H1 (cell line): ENCODE results near the gene SLC24A1. TPM values are rescaled to one million over a fixed set of nuclear protein-coding genes. Genes with fewer than 3 reads are reported as not detected.

Source experiments
- CTCF ChIA-PET: fragments of 300-600 bp; sonication (Branson Sonifier 250); formaldehyde crosslinking; loops from one replicate; lab custom pipeline; 2021; ENCODE audit not compliant: partially characterized antibody; lab: Charles Lee
- POLR2A ChIA-PET: fragments of 300-600 bp; sonication (Branson Sonifier 250); formaldehyde crosslinking; loops from one replicate; lab custom pipeline; 2021; ENCODE audit warnings: inconsistent platforms; ENCODE audit not compliant: partially characterized antibody; lab: Charles Lee
- DNase-seq, 2 experiments: peaks; one replicate each; pipeline versions ENCODE4 v3.0.0 to v3.0.0-alpha.2; 2010 to 2022; ENCODE audit warnings: low spot score in 2 of 2, low read depth in 1 of 2, mixed read lengths in 1 of 2
- FAIRE-seq: peaks from 2 replicates; lab custom pipeline; 2011; peaks lifted over from hg19 to GRCh38; lab: Jason Lieb, UNC
- H2AFZ ChIP-seq: 2 replicates; pipeline ENCODE4 v1.8.1; 2012; ENCODE audit warnings: low read length, inconsistent platforms
- H2AK5ac ChIP-seq: 2 replicates; pipeline ENCODE4 v1.6.1; 2013; ENCODE audit warnings: low read depth, low read length
- H2BK120ac ChIP-seq: replicated peaks from 2 replicates; pipeline ENCODE3; 2013; ENCODE audit warnings: low read depth, low read length, inconsistent platforms
- H2BK12ac ChIP-seq: 2 replicates; pipeline ENCODE4 v1.6.1; 2013; ENCODE audit warnings: low read depth, low read length
- H2BK15ac ChIP-seq: 2 replicates; pipeline ENCODE4 v1.6.1; 2013; ENCODE audit warnings: low read length
- H2BK20ac ChIP-seq: 2 replicates; pipeline ENCODE4 v1.6.1; 2013; ENCODE audit warnings: low read length
- H2BK5ac ChIP-seq: 2 replicates; pipeline ENCODE4 v1.6.1; 2013; ENCODE audit warnings: low read depth, low read length
- H3K14ac ChIP-seq: 2 replicates; pipeline ENCODE4 v1.6.1; 2013; ENCODE audit warnings: inconsistent platforms; ENCODE audit not compliant: insufficient read length
- H3K18ac ChIP-seq: 2 replicates; pipeline ENCODE4 v1.6.1; 2013; ENCODE audit warnings: low read length; ENCODE audit errors: extremely low read depth
- H3K23ac ChIP-seq: 2 replicates; pipeline ENCODE4 v1.6.1; 2013; ENCODE audit warnings: inconsistent platforms; ENCODE audit not compliant: insufficient read length
- H3K23me2 ChIP-seq: 2 replicates; pipeline ENCODE4 v1.6.1; 2013; ENCODE audit warnings: low read depth, low read length
- H3K27ac ChIP-seq: 2 replicates; pipeline ENCODE4 v1.6.1; 2011; ENCODE audit warnings: low read depth, low read length, inconsistent platforms
- H3K27me3 ChIP-seq, 4 experiments: replicated peaks in 1 of 4; 1 replicate in 1 of 4; 2 replicates in 3 of 4; pipeline versions ENCODE4 v1.6.1 to v1.8.1; 2011 to 2013; ENCODE audit warnings: low read length in 3 of 4, mild to moderate bottlenecking in 3 of 4, inconsistent platforms in 2 of 4, mixed read lengths in 2 of 4, moderate library complexity in 1 of 4; ENCODE audit not compliant: control insufficient read depth in 3 of 4, insufficient read depth in 3 of 4; ENCODE audit errors: extremely low read depth in 1 of 4
- H3K36me3 ChIP-seq, 4 experiments: 2 replicates each; pipeline versions ENCODE4 v1.6.1 to v1.8.1; 2011 to 2013; ENCODE audit warnings: mild to moderate bottlenecking in 4 of 4, low read length in 3 of 4, moderate library complexity in 2 of 4, control low read depth in 1 of 4, inconsistent platforms in 1 of 4; ENCODE audit not compliant: insufficient read depth in 4 of 4, control insufficient read depth in 2 of 4
- H3K4ac ChIP-seq: replicated peaks from 2 replicates; pipeline ENCODE3; 2013; ENCODE audit warnings: low read length, low read depth, mixed read lengths, inconsistent platforms; ENCODE audit not compliant: insufficient read length
- H3K4me1 ChIP-seq, 4 experiments: replicated peaks in 1 of 4; 1 replicate in 1 of 4; 2 replicates in 3 of 4; pipeline versions ENCODE4 v1.6.1 to v1.8.1; 2011 to 2013; ENCODE audit warnings: low read length in 3 of 4, inconsistent platforms in 2 of 4, mixed read lengths in 1 of 4; ENCODE audit not compliant: insufficient read depth in 4 of 4, control insufficient read depth in 3 of 4
- H3K4me2 ChIP-seq, 2 experiments: 2 replicates each; pipeline versions ENCODE4 v1.6.1 to v1.8.1; 2011 to 2013; ENCODE audit warnings: low read depth in 2 of 2, low read length in 2 of 2, control low read depth in 1 of 2, inconsistent platforms in 1 of 2, mild to moderate bottlenecking in 1 of 2; ENCODE audit not compliant: insufficient read depth in 1 of 2
- H3K4me3 ChIP-seq, 4 experiments: fragments of 200-600, 300-600 bp in 1 of 4; sonication (generic), shearing (Covaris generic), sonication (Bioruptor Twin) in 1 of 4; 2 replicates each; pipeline versions ENCODE4 v1.5.1 to v1.8.1; 2011 to 2016; ENCODE audit warnings: low read length in 4 of 4, low read depth in 3 of 4, control low read depth in 2 of 4, inconsistent platforms in 2 of 4, mild to moderate bottlenecking in 2 of 4, mixed read lengths in 1 of 4, moderate library complexity in 1 of 4; ENCODE audit not compliant: insufficient read depth in 2 of 4; ENCODE audit errors: extremely low read depth in 1 of 4
- H3K56ac ChIP-seq: replicated peaks from 2 replicates; pipeline ENCODE3; 2013; ENCODE audit warnings: low read depth, mild to moderate bottlenecking, mixed read lengths, low read length, inconsistent platforms; ENCODE audit not compliant: insufficient read length
- H3K79me1 ChIP-seq: 2 replicates; pipeline ENCODE4 v1.6.1; 2013; ENCODE audit warnings: low read depth, low read length, control low read depth
- H3K79me2 ChIP-seq, 2 experiments: 2 replicates each; pipeline versions ENCODE4 v1.6.1 to v1.8.1; 2012 to 2013; ENCODE audit warnings: low read length in 2 of 2, mild to moderate bottlenecking in 2 of 2, inconsistent platforms in 1 of 2; ENCODE audit not compliant: insufficient read depth in 2 of 2, control insufficient read depth in 1 of 2
- H3K9ac ChIP-seq, 4 experiments: replicated peaks in 1 of 4; 1 replicate in 1 of 4; 2 replicates in 3 of 4; pipeline versions ENCODE4 v1.6.1 to v1.8.1; 2011 to 2013; ENCODE audit warnings: low read depth in 3 of 4, low read length in 3 of 4, control low read depth in 2 of 4, mild to moderate bottlenecking in 2 of 4, moderate library complexity in 2 of 4, inconsistent platforms in 1 of 4; ENCODE audit errors: extremely low read depth in 1 of 4
- H3K9me3 ChIP-seq, 2 experiments: 2 replicates each; pipeline versions ENCODE4 v1.6.1 to v1.8.1; 2012 to 2013; ENCODE audit warnings: mild to moderate bottlenecking in 2 of 2, moderate library complexity in 2 of 2, control low read depth in 1 of 2, inconsistent platforms in 1 of 2, low read depth in 1 of 2, low read length in 1 of 2, mixed read lengths in 1 of 2; ENCODE audit not compliant: insufficient read depth in 2 of 2
- H4K20me1 ChIP-seq, 2 experiments: replicated peaks in 1 of 2; 2 replicates each; pipeline versions ENCODE3 to v1.8.1; 2011 to 2013; ENCODE audit warnings: inconsistent platforms in 2 of 2, low read length in 2 of 2, mild to moderate bottlenecking in 1 of 2; ENCODE audit not compliant: insufficient read depth in 2 of 2, control insufficient read depth in 1 of 2
- H4K5ac ChIP-seq: 2 replicates; pipeline ENCODE4 v1.6.1; 2013; ENCODE audit warnings: low read length, low read depth, mixed read lengths, inconsistent platforms; ENCODE audit not compliant: insufficient read length
- H4K8ac ChIP-seq: 2 replicates; pipeline ENCODE4 v1.8.0; 2013; ENCODE audit warnings: mild to moderate bottlenecking, moderate library complexity, low read length, inconsistent platforms; ENCODE audit not compliant: insufficient read depth; ENCODE audit errors: extremely low read depth
- H4K91ac ChIP-seq: replicated peaks from 2 replicates; pipeline ENCODE3; 2013; ENCODE audit warnings: low read length, mixed read lengths, inconsistent platforms; ENCODE audit not compliant: insufficient read length
- ASH2L ChIP-seq: fragments of 200-600, 300-600 bp; sonication (generic); IDR thresholded peaks from one replicate; pipeline ENCODE4 v1.7.1; 2017; ENCODE audit warnings: low read length
- BACH1 ChIP-seq: IDR thresholded peaks from 2 replicates; pipeline ENCODE4 v1.6.1; 2012; ENCODE audit warnings: low read length, improper control_type of control experiment
- BCL11A ChIP-seq, 2 experiments: IDR thresholded peaks; one replicate each; pipeline ENCODE4 v1.6.1; 2011; ENCODE audit warnings: low read depth in 2 of 2, low read length in 2 of 2, mild to moderate bottlenecking in 2 of 2
- CBX8 ChIP-seq: fragments of 300-800, 300-1000 bp; sonication (generic); IDR thresholded peaks from 2 replicates; pipeline ENCODE4 v1.7.1; 2016; ENCODE audit warnings: low read depth, low read length, borderline replicate concordance
- CTBP2 ChIP-seq: IDR thresholded peaks from 2 replicates; pipeline ENCODE4 v1.7.0; 2011; ENCODE audit warnings: borderline replicate concordance, mild to moderate bottlenecking, moderate library complexity, mixed read lengths, low read length; ENCODE audit not compliant: insufficient read depth, insufficient read length
- KDM4A ChIP-seq: IDR thresholded peaks from one replicate; pipeline ENCODE4 v1.7.1; 2012; ENCODE audit warnings: low read depth, mild to moderate bottlenecking, moderate library complexity, low read length, inconsistent platforms; ENCODE audit not compliant: severe bottlenecking
- NRF1 ChIP-seq: IDR thresholded peaks from 2 replicates; pipeline ENCODE4 v1.6.1; 2011; ENCODE audit warnings: mild to moderate bottlenecking, low read depth, low read length, improper control_type of control experiment
- POLR2AphosphoS5 ChIP-seq: IDR thresholded peaks from 2 replicates; pipeline ENCODE4 v1.6.1; 2011; ENCODE audit warnings: low read depth, low read length
- SIX5 ChIP-seq: IDR thresholded peaks from 2 replicates; pipeline ENCODE4 v1.6.1; 2011; ENCODE audit warnings: mild to moderate bottlenecking, low read depth, low read length
- SP1 ChIP-seq: IDR thresholded peaks from 2 replicates; pipeline ENCODE4 v1.6.1; 2011; ENCODE audit warnings: low read depth, low read length
- SP2 ChIP-seq: IDR thresholded peaks from 2 replicates; pipeline ENCODE4 v1.6.1; 2012; ENCODE audit warnings: mild to moderate bottlenecking, low read length, inconsistent platforms
- SUZ12 ChIP-seq: fragments of 200-600 bp; sonication (generic); IDR thresholded peaks from 2 replicates; pipeline ENCODE4 v1.6.1; 2012; ENCODE audit warnings: mild to moderate bottlenecking, inconsistent platforms, low read length, moderate library complexity, mixed read lengths
- WGBS, 2 experiments: shearing (Covaris generic) in 1 of 2; methylation state at CpG; one replicate each; pipeline versions ENCODE4 v1.1.6 to v1.1.7; 2013 to 2015; ENCODE audit warnings: low lambda C conversion rate in 2 of 2, mixed read lengths in 2 of 2, inconsistent platforms in 1 of 2, low coverage in 1 of 2, missing lambda C conversion rate in 1 of 2; ENCODE audit not compliant: insufficient replicate concordance in 2 of 2, insufficient coverage in 1 of 2, insufficient read length in 1 of 2; ENCODE audit errors: extremely low coverage in 1 of 2, missing lambda C conversion rate in 1 of 2; 5-methylcytosine and 5-hydroxymethylcytosine counted together
- polyA plus RNA-seq, 7 experiments: library from polyadenylated mRNA; depleted of rRNA in 3 of 7; stranded (reverse) in 5 of 7; unstranded in 2 of 7; fragments of >200 nt in 5 of 7; fragments of 200-250 nt in 2 of 7; gene quantifications; 1 replicate in 5 of 7; 2 replicates in 1 of 7; 4 replicates in 1 of 7; pipeline versions ENCODE4 v1.2.1 to v1.2.3, GENCODE V29; 2011 to 2013; ENCODE audit warnings: missing spikeins in 2 of 7, mixed read lengths in 2 of 7
- total RNA-seq: library from RNA; stranded (reverse); fragmentation: NEBNext Ultra II Directional; extraction: Animal tissue kit (Norgen Biotek cat#: 25700); gene quantifications from 2 replicates; pipeline ENCODE4 v1.2.1, GENCODE V29; 2021
- TF ChIP-seq, protein P1 (sequence below), 3 experiments: IDR thresholded peaks; 1 replicate in 2 of 3; 2 replicates in 1 of 3; pipeline versions ENCODE4 v1.5.1 to v1.6.1; 2011; ENCODE audit warnings: low read length in 3 of 3, mild to moderate bottlenecking in 3 of 3, inconsistent platforms in 2 of 3, low read depth in 1 of 3, moderate library complexity in 1 of 3; ENCODE audit not compliant: insufficient read depth in 1 of 3; ENCODE audit errors: control extremely low read depth in 1 of 3

Gene SLC24A1
- total and polyA plus RNA-seq, 2 of the 8 experiments (the other 6 are each of a cell fraction or from before 2014, with no cell fraction given): 4.9 to 6.6 TPM

DNA sequence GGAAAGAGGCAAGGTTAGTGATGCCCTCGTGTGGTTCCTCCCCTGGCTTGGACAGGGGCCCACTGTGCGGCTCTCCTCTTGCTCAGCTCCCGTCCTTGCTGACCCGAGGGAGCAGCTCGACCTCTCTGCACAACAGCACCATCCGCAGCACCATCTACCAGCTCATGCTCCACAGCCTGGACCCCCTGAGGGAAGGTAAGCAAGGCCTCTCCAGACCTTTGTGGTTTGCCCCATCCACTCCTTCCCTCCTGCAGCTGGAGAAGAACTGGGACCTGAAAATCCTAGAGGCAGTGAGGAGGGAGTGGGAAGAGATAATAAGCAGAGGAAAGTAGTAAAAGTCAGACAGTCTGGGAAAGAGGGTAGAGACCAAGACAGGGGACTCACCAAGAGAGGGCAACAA is 17.8 kb downstream of the SLC24A1 start:
- CTCF ChIA-PET: interaction anchor here (0.8 to 10.9 kb wide), 19 partner anchors 11 to 274 kb away, joined by 3 to 134 read pairs (median 8); partner anchors contain the start of gene SLC24A1
- no peak overlapping the region for H4K5ac ChIP-seq
- TF ChIP-seq, protein P1, sequence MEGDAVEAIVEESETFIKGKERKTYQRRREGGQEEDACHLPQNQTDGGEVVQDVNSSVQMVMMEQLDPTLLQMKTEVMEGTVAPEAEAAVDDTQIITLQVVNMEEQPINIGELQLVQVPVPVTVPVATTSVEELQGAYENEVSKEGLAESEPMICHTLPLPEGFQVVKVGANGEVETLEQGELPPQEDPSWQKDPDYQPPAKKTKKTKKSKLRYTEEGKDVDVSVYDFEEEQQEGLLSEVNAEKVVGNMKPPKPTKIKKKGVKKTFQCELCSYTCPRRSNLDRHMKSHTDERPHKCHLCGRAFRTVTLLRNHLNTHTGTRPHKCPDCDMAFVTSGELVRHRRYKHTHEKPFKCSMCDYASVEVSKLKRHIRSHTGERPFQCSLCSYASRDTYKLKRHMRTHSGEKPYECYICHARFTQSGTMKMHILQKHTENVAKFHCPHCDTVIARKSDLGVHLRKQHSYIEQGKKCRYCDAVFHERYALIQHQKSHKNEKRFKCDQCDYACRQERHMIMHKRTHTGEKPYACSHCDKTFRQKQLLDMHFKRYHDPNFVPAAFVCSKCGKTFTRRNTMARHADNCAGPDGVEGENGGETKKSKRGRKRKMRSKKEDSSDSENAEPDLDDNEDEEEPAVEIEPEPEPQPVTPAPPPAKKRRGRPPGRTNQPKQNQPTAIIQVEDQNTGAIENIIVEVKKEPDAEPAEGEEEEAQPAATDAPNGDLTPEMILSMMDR (IDR thresholded peaks at IDR 0.05; ENCODE audit: control extremely low read depth in 1 of 3, insufficient read depth in 1 of 3, low read depth in 1 of 3, low read length in 3 of 3): no peak
- TF ChIP-seq ASH2L (no peak), POLR2AphosphoS5 (no peak), SIX5 (no peak), SUZ12 (no peak), CTBP2 (no peak), SP2 (no peak), KDM4A (no peak), BCL11A (IDR thresholded peaks at IDR 0.05; ENCODE audit: low read depth in 2 of 2, low read length in 2 of 2) (no peak), NRF1 (no peak), CBX8 (no peak), BACH1 (no peak), SP1 (no peak)

More for the DNA sequence above, 17.8 kb downstream of the SLC24A1 start:
- H2BK12ac ChIP-seq: 0 out of 2 replicates have a peak overlapping the region, but pooled peaks have one; percentile 9
- no peak overlapping the region for H4K8ac ChIP-seq
- H3K9ac ChIP-seq: no peak overlapping the region
- H2BK15ac ChIP-seq: no peak overlapping the region
- no peaks in the 10 kb centered on the region for H3K36me3 ChIP-seq
- no peak overlapping the region for H3K4me3 ChIP-seq
- no peaks in the 10 kb centered on the region for H3K9me3 ChIP-seq
- no peak overlapping the region for H2AK5ac ChIP-seq
- no peaks in the 10 kb centered on the region for H4K20me1 ChIP-seq
- H4K91ac ChIP-seq: no peak overlapping the region
- H3K14ac ChIP-seq: no peak overlapping the region
- H3K79me2 ChIP-seq: no peaks in the 10 kb centered on the region
- POLR2A ChIA-PET: no interaction called here
- no peak overlapping the region for H3K23ac ChIP-seq
- no peak overlapping the region for H2AFZ ChIP-seq
- no peak overlapping the region for H3K4ac ChIP-seq
- no peak overlapping the region for H2BK120ac ChIP-seq
- no peak overlapping the region for H3K18ac ChIP-seq
- H3K4me1 ChIP-seq: peaks cover 0 to 3% (median 0%) of the 10 kb centered on the region in 4 experiments; a peak in 1 of 7 replicates
- no peak overlapping the region for H3K56ac ChIP-seq
- WGBS, 2 experiments: 80% methylated on average over 6 of the region's 6 CpGs; no CpG with 5 or more reads in 1 of the 2 experiments
- no peaks in the 10 kb centered on the region; a peak in 1 of 7 replicates for H3K27me3 ChIP-seq
- no peak for DNase-seq
- no peak overlapping the region for H3K27ac ChIP-seq
- no peaks in the 10 kb centered on the region for H3K23me2 ChIP-seq
- H2BK5ac ChIP-seq: no peak overlapping the region
- no peak overlapping the region for H3K4me2 ChIP-seq
- no peak overlapping the region for H2BK20ac ChIP-seq
- no peaks in the 10 kb centered on the region for H3K79me1 ChIP-seq
- no peak for FAIRE-seq
